ENCODE measurements around the gene DIO3.

DNA sequence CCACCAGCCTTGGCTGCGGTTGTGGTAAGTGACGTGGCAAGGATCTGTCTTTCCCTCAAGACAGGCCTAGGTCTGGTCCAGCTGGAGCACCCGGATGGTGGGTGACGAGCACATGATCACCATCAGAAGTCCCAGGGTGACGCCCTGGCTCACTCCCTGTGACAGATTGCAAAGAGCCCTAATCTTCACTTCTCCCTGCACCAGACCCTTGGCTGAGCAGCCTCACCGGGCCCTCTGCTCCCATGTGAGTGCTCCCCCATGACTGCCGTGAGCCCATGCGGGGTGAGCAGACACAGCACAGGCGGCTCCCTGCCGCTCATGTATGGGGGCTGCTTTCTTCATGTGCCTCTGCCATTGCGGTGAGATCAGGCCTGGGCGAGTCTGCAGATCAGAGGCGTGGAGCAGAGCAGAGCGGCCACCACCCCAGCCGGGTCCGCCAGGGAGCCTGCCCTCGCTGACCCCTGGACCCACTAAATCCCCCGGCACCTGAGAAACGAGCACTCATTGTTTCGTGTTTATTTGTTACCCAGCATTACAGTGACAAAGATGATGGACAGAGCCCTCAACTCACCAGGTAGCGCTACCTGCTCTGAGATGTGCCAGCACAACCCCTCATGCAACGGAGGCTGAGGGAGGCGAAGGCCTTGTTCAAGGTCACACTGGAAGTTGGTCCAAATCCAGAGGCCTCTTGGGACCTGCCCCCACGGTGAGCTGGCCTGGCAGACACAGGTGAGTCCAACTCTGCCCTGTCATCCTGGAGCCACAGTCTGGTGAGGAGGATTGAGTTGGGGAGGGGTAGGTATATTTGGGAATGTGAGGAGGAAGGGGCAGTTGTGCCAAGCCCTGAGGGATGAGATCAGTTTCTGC, 9.3 kb upstream of the DIO3 start:
- TF ChIP-seq ZNF274 (IDR thresholded peaks at IDR 0.05; ENCODE audit: low read depth, low read length): no peak
- TF ChIP-seq SUZ12 (IDR thresholded peaks at IDR 0.05; ENCODE audit: extremely low read depth, insufficient read depth, insufficient read length): no peak
- no peak for TF ChIP-seq YY1 (IDR thresholded peaks at IDR 0.05; ENCODE audit: insufficient read depth, insufficient read length)
